HG02678 (cell line): ENCODE results near the gene CES2.

Experiments used
- ATAC-seq: cut with Tn5 transposase; IDR thresholded peaks from one replicate; pipeline ENCODE4 v1.9.1; 2021; ENCODE audit warnings: mild to moderate bottlenecking, moderate library complexity; ENCODE audit not compliant: unreplicated experiment

CES2 gene

GRCh38 chr16:66902648-66903543, 32.4 kb upstream of the CES2 start:
- ATAC-seq, result no peak

GRCh38 chr16:66903544-66904427, 31.5 kb upstream of the CES2 start:
- ATAC-seq, result no peak

GRCh38 chr16:66904428-66904845, 30.9 kb upstream of the CES2 start:
- no peak for ATAC-seq

DNA sequence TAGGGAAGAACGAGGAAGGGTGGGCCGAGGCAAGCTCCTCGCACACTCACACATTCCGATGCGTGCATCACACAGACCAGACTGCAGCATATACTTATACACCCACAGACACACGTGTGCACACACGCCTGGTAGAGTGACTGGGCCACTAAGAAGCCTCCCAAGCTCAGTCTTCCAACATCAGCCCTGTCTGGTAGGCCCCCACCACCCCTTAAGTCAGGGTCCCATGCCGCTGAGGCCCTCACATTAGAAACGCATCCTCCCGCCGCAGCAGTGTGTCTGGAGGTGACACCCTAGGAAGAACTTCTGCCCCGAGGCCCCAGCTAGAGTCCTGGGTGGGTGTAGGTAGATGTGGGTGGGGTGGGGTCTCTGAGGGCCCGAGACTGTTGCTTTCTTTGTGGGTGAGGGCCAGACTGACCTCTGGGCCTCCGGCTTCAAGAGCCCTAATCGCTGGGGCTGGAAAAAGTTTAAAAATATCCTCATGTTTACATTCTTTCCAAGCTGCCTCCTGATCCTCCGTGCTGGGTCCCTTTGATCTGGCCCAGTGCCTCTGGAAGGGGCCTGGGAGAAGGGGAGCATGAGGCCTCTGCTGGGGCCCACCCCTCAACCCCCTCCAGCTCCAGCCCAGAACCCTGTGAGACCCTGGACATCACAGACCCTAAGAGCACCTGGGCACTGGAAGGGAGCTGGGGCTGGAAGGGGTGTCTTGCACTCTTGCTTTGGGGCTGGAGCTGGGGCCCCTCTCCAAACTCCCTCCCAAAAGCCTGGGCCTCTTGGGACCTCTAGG, 30.3 kb upstream of the CES2 start:
- no peak for ATAC-seq

DNA sequence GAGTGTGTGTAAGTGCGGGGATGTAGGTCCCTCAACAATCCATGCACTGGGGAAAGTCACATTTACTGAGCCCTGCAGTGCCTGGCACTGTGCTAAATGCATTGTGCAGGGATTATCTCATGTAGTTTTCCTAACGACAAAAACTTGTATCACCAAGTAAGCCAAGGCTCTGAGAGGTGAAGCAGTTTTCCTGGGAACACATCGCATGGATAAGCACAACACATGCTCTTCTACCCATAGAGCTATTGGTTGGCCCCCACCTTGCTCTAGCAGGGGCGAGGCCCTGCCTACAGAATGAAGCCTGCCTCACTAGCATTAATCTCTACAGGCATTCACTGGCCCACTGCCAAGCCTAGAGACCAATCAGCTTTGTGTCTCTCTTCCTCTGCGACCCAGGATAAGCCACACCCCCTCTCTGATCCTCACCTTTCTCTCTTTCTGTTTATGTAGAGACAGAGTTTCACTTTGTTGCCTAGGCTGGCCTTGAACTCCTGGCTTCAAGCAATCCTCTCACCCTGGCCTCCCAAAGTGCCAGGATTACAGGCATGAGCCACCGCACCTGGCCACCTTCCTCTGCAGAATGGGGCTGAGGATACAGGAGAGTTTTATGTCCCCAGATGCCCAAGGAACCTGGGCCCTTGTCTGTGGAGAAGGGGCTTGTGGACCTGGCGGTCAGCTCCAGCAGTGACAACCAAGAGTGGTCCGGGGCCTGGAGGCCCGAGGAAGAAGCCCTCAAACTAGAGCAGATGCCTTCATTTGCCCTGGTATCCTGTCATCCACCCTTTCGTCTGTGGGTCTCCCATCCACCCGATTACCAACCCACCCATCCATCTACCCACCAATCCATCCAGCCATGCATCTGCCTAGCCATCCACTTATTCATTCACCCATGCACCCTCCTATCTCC, 29.4 kb upstream of the CES2 start:
- ATAC-seq, result no peak

DNA sequence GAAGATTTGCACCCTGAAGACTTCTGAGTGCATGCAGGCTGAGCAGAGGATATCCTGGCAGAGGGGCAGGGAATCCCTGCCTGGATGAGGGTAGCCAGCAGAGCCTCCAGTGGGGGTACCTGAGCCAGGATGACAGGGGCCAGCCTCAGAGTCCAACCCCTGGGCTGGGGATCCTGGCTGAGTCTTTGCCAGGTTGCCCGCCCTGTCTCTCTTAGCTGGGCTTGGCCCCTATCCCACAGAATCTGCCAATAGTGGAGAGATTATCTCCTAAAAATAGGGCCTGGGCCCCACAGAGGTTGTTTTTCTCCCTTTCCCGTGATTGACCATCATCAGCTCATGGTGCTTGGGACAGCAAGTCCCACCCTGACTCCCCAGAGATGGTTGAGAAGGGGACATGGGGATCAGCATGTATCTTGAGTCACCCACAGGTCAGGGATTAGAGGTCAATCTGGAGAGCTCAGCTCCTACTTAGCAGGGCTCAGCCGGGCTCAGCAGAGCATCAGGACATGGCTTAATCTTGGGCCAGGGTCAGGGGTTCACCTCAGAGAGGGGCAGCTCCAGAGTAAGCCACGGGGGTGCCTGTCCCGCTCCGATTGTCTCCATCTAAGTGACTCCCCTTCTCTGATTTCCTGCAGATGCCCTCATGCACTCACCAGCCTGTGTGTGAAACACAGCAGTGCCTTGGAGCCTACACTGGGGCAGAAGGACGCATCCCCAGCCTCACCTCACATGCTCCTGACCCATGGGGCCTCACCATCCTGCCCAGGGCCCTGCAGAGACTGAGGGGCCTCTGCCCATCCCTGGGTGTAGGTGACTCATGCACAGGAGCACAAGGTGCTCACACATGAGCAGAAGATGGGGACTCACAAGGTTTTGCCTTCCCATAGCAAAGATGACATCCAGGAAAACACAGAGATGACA, 28.1 kb upstream of the CES2 start:
- no peak for ATAC-seq

- no peak for ATAC-seq
Measured at GRCh38 chr16:66908116-66908515, 27.2 kb upstream of the CES2 start.

DNA sequence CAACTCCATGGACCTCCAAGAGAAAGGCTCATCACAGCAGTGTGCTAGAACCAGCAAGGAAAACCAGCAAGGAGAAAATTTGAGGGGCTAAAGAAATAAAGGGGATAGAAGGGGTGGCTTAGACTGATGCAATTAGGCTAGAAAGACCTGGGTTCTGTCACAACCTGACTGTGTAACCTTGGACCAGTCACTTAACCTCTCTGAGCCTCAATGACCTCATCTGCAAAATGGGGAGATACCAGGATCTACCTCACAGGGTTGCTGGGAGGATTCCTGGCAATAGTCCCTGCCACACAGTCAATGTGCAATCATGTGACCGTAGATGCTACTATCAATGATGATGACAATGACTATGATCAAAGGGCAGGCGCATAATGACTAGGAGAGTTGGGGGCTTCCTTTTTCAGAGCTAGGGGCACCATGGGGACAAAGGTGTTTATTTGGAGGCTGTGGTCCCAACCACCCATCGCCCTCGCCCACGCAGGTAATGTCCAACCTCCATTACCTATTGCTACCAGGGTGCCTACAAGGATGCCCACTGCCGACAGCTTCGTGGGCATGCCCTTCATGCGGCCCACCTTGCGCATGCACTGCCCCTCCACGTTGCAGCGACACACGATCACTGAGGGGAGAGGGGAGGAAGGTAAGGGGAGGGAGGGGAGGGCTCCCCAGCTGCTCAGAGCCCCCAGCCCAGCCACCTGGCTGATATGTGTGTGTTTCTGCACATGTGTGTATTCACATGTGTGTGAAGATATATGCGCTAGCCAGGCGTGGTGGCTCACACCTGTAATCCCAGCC, 26.4 kb upstream of the CES2 start:
- no peak for ATAC-seq

DNA sequence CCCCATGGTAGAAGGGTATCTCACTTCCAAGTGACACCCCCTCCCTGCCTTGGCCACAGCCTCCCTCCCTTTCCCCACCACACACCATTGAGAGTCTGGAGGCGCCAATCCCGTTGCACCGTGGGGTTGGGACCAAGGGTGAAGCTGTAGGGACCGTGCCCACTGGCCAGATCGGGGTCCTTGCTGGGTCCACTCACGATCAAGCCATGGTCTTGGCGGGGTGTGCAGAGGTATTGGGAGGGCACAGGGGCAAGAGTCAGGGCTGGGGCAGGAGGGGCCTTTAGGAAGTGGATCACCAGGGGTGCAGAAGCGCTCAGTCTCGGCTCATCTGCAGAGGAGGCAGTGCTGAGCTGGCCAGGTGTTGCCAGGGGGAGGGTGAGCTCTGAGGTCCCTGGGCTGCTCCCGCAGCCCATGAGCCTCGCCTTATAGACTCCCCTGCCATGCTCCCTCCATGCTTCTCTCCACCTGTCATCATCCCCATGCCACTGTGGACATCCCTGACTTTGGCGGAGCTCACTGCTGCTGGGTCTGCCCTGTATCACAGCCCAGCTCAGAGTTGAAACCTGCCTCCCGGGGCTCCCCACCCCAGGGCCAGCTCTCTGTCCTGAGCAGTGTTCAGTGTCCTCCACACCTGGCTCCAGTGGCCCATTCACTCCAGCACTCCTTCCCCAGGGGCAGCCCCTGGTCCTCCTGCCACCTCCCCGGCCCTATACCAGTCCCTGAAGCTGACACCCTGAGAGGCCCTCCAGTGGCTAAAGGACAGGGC, 25.0 kb upstream of the CES2 start:
- no peak for ATAC-seq

DNA sequence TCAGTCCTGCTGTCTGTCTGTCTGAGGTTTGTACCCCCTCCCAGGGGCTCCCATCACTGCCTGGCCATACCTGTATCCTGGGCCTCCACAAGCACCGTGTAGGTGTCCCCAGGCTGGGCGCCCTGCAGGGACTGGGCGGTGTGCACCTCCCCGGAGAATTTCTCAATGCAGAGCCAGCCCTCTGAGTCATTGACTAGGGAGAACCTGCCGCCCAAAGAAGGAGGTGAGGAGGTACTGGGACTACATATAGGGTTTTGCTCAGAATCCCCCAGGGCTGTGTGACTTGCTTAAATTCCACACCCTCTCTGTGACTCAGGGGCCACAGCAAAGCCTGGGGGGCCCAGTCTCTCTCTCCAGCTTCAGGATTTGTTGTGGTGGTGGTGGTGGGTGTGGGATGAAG, 24.2 kb upstream of the CES2 start:
- no peak for ATAC-seq

- ATAC-seq, result no peak
Measured at GRCh38 chr16:66911801-66912200, 23.5 kb upstream of the CES2 start.

DNA sequence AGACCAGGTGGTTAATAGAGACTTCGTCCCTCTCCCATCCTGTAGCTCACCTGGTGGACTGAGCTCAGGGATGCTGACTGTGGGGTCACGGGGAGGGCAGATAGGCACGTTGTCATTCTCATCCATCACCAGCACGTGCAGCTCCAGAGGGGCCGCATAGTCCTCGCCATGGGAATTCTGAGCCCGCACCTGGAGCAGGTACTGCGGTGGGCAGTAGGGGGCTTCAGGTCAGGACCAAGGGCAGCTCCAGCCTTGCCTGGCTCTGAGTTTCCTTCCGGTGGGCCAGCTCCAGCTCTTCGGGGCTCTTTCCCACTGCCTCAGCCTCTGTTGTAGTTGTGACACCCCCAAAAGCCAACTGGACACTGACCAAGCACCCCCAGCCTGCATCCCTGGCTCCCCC, 22.2 kb upstream of the CES2 start:
- no peak for ATAC-seq

- ATAC-seq, result no peak
Measured at GRCh38 chr16:66913711-66914110, 21.6 kb upstream of the CES2 start.

DNA sequence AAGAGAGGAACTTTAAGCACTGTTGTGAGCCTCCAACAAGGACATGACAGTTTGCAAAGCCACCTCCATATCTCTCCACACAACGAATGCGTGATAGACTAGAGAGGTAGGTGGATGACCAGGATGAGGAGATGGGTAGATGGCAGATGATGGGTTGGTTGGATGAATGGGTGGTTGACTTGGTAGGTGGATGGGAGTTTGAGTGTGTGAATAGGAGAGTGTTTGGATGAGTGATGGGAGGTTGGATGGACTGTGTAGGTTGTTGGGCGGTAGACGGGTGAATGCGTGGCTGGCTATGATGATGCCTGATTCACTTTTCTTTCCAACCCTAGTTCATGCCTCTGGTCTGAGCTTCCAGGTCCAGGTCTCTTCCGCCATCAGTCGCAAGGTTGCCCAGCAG, 20.8 kb upstream of the CES2 start:
- no peak for ATAC-seq

GRCh38 chr16:66915041-66915440, 20.3 kb upstream of the CES2 start:
- no peak for ATAC-seq

DNA sequence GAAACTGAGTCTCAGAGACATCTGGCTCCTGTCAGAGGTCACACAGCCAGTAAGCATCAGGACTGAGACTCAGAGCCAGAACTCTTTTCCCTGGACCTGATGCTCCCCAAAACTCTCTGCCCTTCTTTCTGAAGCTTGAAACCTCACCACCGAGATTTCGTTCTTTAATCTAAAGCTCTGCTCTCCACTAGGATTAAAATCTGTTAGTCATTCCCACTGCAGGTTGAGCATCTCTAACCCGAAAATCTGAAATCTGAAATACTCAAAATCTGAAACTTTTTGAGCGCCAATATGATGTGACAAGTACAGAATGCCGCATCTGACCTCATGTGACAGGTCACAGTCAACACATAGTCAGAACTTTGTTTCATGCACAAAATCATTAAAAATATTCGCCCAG, 18.8 kb upstream of the CES2 start:
- no peak for ATAC-seq

- ATAC-seq, result no peak
Measured at GRCh38 chr16:66917741-66918140, 17.6 kb upstream of the CES2 start.

GRCh38 chr16:66918355-66918754, 17.0 kb upstream of the CES2 start:
- ATAC-seq, result no peak
